ENCODE results near the gene RILPL1.

GRCh38 chr12:123469978-123470377 is 63.5 kb downstream of the RILPL1 start:
- no peak for TF ChIP-seq CTCF (conservative IDR thresholded peaks at IDR 0.05; ENCODE audit: low read length)
- no peak for TF ChIP-seq EZH2phosphoT487 (IDR thresholded peaks at IDR 0.05; ENCODE audit: borderline replicate concordance, low read depth, low read length)
